Amniotic stem cell (primary cell): Measurements from ENCODE around the gene RNF225.
"Not testable (repeated sequence)": the region's sequence is repeated elsewhere in the genome, so short reads cannot be mapped to it uniquely, and the experiment has no call there.

Experiments
- DNase-seq: peaks from one replicate; lab custom pipeline; 2025; lab: John Stamatoyannopoulos, UW

RNF225 gene

DNA sequence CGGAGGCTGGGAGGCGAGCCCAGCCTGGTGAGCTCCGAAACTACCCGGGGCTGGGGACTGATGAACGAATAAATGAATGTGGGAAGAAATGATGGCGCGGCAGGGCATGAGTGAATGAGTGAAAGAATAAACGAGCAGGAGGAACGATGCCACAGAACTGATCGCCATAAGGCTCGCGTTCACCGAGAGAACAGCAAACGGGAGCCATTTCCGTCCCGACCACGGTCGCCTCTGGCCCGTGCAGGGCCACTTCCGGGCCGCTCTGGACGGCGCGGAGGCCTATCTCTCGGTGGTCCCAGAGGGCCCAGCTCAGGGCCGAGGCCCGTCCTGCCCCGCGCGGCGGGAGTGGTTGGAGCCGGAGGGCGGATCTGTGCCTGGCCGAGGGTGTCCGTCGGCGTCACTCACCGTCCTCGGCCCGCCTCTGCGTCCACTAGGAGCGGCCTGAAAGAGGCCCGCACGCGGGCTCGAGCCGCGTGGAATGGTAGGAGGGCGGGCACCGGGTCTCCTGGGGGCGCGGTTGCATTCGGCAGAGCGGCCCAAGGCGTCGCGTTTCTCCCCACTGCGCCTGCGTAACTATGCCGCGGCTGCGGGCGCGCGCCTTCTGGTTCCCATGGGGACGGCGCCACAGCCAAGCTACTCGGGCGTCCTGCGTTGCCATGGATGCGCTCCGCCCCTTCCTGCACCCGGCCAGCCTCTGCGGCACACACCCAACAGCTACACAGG lies 33.0 kb upstream of the RNF225 start, which contains the start of gene ZNF497:
ZNF497 (minus strand) TSS at position 480 of the 723 bp plus-strand sequence. CDS start 5,116 bp downstream, outside the sequence.
- DNase-seq: peak; percentile 92

DNA sequence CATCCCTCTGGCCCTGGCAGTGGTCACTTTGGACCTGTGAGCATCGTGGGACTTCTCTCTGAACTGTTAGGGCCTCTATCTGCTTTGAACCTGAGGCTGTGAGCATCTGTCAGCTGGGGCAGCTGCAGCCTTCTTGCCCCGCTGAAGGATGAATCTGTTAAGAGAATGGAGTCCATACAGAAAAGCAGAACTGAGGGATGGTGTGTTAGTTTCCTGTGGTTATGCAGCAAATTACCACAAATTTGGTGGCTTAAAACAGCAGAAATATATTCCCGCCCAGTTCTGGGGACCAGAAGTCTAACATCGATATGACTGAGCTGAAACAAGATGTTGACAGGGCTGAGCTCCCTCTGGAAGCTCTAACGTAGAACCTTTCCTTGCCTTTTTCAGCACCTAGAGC lies 31.3 kb upstream of the RNF225 start:
- no peak for DNase-seq

DNA sequence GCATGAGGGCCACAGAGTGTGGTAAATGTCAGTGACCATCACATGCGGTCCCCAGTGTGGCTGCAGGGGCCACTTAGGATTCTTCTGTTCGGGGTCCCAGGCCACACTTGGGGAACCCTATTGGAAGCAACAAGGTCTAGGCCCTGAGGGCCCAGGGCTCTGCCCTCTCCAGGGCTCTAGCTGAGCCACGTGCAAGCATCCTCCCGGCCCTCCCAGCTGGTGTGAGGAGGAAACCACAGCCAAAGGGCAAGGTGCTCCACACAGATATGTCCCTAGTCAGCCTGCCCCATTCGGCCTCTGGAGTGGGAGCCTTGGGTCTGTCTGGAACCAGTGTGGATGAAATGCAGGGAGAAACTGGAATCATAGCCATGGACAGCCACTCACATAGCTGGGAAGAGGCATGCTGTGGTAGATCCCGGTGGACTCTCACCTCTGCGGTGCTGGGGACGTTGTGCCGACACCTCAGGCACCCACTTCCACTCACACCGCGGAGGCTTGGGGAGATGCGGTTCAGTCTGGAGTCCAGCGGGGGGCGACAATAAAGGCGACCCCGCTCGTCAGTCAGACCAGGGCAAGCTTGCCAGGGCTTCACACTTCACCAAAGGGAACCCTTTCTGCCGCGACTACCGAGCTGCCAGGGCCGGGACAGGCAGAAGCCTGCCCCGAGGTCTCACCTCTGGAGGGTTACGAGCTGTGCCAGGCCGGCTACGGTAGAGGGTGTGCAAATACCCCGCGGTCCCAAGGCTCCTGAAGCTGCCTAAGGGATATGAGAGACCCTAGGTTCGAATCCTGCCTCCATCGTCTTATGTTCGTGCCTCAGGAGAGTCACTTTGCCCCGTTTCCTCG lies 28.6 kb upstream of the RNF225 start:
- no peak for DNase-seq

DNA sequence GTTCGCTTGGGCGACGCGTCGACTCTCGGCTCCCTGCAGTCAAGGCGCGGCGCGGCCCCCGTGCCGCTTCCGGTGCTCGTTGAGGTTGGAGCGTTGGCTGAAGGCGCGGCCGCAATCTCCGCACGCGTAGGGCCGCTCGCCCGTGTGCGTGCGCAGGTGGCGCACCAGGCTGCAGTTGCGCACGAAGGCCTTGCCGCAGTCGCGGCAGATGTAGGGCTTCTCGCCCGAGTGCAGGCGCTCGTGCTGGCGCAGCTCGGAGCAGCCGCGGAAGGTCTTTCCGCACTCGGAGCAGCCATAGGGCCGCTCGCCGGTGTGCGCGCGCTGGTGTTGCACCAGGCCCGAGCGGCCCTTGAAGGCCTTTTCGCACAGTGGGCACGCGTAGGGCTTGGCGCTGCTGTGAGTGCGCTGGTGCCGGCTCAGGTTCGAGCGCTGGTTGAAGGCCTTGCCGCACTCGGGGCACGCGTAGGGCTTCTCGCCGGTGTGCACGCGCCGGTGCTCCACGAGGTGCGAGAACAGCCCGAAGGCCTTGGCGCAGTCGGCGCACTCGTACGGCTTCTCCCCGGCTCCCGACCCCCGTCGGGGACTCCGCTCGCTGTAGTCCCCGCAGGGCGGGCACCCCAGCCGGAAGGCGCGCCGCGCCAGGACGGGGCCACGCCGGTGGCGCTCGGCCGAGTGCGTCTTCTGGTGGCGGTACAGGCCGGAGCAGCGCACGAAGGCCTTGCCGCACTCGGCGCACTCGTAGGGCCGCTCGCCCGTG lies 27.6 kb upstream of the RNF225 start:
- no peak for DNase-seq

DNA sequence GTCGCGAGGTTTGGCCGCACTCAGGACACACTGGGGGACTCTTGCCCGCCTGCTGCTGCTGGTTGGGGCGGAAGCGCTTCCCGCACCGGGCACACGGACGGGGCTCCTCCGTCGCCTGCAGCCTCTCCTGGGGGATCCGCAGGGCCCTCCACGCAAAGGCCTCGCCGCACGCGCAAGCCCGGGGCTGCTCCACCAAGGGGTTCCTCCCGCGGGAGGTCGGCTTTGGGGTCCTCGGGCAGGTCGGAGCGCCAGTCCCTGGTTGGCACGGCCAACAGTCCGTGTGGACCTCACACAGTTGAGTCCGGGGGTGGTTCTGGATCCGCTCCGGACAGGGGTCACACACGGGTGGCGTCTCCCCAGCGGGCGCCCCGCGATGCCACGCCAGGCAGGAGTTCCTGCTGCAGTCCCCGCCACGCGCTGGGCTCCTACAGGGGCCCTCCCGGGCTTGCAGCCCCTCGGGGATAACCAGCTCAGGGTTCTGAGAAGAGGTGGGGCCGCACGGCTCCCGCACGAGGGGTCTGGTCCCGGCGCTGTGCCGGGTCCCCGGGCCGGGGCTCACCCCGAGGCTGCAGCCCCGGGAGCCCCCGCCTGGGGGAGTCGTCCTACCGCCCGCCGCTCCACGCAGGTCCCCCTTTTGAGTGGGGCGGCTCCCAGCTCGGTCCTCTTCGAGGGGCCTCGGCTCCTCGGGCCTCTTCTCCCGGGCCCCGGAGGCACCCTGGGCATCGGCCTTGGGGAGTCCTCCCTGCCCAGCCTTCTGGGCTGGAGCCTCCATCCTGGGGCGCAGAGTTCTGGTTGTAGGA lies 26.7 kb upstream of the RNF225 start:
- no peak for DNase-seq

DNA sequence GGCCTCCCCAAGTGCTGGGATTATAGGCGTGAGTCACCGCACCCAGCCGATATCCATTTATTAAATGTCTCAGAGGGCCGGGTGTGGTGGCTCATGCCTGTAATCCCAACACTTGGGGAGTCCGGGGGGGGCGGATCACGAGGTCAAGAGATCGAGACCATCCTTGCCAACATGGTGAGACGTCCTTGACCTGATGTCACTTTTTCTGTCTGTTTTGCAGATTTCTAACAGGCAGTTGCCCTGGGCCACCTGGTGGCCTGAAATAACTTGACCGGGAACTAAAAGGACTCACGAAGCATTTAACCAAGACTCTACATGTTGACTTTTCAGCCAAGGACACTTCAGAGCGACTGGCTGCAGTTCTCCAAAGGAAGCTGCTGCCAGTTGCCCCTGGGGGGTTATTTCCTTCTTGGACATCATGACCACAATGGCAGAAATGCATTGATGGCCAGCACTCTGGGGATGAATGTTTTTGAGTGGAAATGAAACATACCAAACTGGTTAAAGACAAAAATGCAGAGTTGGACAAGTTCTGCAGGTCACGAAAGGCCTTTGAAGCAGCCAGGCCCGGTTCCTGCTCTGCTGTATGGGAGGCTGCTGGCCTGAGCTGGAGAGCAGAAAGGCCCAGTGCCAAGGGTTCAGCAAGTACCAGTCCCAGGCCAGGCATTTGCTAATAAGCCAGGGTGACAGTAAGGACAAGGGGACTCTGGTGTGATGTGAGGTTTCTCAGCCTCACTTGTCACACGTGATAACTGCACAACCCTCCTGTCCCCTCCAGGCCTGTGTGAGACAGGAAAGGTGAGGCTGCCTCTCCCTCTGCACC lies 22.9 kb upstream of the RNF225 start:
- no peak for DNase-seq

DNA sequence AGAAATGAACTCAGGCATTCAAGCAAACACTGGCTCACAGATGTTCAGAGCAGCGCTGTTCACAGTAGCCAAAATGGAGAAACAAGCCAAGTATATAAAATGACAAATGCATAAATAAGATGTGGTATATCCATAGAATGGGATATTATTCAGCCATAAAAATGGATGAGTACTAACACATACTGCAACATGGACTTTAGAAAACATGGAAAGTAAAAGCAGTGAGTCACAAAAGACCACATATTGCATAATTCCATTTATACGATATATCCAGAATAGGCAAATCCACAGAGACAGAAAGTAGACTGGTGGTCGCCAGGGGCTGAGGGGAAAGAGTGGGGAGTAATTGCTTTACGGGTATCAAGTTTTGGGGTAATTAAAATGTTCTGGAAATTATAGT lies 21.3 kb upstream of the RNF225 start:
- no peak for DNase-seq

DNA sequence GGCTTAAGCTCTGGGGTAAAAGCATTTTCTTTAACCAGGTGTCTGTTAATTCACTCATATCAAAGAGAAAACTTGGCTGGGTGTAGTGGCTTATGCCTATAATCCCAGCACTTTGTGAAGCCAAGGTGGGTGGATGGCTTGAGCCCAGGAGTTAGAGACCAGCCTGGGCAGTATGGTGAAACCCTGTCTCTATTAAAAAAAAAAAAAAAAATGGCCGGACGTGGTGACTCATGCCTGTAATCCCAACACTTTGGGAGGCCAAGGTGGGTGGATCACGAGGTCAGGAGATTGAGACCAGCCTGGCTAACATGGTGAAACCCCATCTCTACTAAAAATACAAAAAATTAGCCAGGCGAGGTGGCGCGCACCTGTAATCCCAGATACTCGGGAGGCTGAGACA lies 18.7 kb upstream of the RNF225 start:
- not testable (repeated sequence) for DNase-seq

DNA sequence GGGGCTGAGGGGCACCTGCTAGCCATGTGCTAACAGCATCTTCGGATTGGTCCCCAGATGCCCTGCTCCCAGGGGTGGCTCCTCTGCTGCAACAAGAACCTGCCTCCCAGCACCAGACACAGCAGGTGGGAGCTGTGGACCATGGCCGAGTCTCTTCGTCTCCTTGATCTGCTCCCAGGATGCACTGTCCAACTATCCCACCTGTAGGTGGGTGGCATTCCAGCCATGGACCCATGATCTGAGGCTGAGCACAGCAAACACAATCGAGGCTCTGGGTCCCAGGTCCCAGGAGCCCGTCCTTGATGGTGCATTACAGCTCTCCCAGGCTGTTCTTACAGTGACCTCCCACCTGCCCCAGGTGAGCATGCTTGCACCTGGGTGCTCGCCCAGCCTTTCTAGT lies 16.2 kb upstream of the RNF225 start:
- no peak for DNase-seq

DNA sequence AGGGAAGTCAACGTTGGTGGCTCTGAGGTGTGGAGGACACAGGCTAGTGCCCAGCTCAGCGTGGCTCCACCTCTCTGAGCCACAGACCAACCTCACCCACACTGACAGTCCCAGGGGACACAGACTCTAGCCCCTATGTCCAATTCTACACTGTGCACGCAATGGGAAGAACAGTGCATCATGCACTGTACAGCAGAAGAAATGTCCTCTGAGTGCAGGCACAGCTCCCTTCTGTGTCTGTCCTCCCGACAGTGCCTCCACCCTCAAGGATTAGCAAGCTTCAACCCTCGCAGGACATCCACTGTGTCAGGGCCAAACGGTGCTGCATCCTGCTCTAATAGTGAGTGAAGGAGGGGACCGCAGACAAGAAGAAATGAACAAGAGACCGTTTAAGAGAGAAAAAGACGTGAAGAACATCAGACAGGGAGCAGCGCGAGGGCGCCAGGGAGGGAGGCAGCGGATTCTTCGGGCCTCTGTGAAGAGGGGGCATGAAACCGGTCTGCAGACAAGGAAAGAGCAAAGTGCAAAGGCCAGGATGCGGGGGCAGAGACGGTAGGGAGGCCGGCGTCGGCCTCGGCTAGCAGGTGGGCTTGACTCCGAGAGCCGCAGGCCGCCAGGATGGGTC lies 15.3 kb upstream of the RNF225 start:
- no peak for DNase-seq

DNA sequence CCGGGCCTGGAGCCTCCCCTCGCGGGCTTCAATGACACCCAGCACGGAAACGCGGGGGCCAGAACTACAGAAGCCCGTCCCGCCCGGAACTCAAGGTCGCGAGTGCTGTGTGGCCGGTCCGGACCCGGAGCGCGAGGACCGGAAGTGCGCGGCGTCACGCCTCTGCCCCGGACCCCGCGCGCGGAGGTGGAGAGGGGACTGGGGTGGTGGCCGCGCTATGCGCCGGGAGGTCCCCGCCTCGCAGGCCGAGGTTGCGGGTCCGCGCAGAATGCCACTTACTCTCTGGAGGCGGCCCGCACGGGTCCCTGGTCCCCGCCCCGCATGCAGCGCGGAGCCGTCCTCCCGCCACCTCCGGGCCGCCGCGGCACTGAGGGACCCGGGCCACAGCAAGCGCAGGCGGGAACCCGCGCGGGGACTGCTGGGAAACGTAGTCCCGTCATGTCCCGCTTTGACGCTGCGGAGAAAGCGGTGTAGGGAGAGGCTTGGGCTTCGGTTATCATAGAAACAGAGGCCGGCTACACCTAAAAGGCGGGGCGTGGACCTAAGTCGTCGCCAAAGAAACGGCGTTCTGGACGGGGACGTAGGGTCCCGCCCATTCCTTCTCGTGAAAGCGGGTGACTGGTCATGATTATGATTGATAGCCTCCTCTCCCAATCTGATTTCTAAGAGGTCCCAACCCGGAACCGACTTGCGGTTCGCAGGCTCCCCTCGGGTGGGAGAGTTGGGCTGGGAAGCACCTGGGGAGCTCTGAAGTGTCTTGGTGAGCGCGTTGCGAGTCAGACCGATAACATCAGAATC lies 14.6 kb upstream of the RNF225 start, which contains the start of gene ZNF837:
ZNF837 (minus strand) TSS at position 369 of the 798 bp plus-strand sequence. CDS start 11,698 bp downstream, outside the sequence.
- peak; percentile 100 for DNase-seq

DNA sequence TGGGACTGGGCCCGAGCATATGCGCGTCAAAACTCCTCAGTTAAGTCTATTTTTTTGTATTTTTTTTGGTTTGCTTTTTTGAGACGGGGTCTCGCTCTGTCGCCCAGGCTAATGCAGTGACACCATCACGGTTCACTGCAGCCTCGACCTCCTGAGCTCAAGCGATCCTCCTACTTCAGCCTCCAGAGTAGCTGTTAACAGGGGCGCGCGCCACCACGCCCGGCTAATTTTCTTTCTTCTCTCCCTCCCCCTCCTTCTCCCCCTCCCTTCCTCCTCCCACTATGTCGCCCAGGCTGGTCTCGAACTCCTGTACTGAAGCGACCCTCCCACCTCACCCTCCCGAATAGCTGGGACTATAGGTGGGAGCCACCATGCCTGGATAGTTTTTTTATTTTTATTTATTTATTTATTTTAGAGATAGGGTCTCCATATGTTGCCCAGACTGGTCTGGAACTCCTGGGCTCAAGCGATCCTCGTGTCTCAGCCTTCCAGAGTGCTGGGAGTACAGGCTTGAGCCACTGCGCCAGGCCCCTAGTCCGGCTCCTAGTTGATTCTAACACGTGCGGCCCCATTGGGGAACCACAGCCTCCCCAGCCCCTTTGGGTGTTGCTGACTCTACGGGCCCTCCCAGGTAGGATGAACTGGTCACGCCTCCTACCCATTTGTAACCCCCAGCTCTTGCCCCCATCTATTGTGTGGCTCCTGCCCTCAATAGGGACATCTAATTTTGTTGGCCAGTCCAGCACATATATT lies 13.8 kb upstream of the RNF225 start:
- no peak for DNase-seq

DNA sequence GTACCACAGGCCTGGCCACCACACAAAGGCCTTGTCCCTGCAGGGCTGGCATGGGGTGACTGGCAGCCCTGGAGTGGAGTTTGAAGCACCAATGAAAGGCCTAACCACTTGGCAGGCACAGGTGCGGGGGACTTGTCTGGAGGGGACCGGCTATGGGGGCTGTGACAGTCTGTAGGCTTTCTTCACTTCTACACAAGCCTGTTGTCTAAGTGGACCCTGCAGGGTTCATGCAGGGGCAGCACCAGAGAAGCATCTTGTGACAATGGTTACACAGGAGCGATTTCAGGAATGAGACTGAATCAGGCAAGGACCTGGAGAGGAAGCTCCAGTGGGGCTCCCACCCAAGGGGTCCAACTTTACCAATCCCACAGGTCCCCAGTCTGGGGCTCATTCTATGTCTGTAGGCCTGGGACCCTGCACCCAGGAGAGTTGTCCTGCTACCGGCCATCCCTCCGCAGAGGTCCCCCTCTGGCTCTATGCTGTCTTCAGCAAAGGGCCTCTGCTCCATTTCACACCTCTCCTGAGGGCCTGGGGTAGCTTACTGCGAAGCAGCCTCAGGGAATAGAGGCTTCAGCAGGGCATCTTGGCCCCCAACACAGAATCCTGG lies 12.4 kb upstream of the RNF225 start:
- DNase-seq: no peak

DNA sequence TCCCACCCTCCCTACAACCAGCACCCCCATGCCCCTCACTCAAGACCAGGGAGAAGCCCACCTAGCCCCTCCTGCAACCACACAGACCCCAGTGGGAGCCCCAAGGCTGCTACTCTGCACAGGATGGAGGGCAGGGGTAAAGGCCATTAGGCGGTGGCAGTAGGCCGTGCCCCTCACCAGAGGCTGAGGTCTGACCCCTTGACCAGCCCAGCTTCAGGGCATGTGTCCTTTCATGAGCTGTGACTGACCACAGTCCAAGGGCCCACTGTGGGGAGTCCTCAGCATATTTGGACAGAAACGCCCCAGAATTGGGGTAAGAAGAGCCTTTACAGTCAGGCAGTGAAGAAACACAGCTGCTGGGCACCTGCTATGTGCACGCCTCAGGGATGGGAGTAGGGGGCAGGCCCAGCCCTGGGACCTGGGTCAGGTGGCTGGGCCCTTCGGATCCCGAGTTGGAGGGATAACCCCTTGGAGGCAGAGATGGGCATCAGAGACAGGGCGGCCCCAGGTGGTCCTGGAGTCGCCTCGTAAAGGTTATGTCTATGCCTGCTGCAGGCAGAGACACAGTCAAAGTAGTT lies 10.1 kb upstream of the RNF225 start:
- no peak for DNase-seq

DNA sequence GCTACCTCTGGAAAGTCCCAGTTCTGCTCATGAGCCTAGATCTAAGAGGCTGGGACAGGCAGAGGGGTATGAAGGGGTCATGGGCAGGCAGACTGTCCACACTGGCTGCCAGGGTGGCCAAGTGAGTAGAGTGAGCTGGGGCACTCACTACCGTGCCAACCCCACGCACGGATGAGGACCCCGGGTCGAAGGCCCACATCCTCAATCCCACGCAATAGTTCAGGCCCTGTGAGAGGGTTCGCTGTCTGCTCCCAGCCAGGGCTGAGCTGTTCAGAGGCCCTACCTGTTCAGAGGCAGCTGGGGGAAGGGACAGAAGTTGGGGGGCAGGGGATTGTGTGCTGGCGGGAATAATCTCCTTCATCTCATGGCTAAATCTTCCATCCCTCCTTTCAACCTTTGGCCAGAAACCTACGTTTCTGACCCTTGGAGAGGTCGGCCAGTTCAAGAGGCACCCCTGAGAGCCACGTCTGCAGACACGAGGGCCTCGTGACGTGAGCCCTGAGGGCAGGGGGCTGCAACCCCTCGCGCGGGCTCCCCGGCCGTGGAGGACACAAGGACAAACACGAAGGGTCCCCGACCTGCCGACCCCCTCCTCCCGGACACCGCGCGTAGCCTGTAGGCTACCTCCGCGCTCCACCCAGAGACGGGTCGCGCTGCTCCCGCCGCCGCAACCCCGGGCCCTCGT lies 9.4 kb upstream of the RNF225 start:
- no peak for DNase-seq

DNA sequence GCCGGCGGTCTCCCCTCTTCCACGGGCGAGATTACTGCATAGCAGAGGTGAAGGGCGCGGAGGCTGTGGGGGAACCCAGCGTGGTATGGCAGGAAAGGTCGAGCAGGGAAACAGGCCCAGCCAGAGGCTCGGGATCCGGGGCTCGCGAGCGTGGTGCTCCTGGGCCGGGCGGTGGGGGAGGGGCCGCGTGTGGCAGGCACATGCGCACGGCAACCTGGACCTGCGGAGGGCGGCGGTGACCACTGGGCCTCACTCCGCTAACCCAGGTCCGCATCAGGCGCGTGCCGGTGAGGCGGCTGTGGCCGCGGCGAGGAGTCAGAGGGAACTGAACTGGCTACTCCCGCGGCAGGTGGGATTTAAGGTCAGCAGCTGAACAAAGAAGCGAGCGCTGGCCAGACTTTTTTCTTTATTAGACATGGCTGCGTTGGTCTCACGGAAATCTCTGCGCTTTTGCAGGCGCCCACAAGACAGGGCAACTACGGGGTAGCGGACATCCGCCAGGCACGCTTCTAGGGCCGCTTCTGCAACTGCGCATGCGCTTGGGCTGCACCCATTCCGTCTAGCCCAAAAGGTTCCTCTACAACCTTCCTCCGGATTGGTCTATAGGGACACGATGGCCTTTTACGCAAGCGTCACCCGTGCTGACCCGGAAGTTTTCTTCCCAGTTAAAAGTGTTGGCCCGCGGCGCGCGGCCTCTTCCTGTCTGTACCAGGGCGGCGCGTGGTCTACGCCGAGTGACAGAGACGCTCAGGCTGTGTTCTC lies 8.7 kb upstream of the RNF225 start, which contains the start of gene RPS5:
RPS5 (plus strand) TSS at position 694 of the 762 bp plus-strand sequence. CDS start 869 bp downstream, outside the sequence.
- DNase-seq: peak; percentile 94
